ENCODE measurements around the gene PLK3.

PLK3 gene

GRCh38 chr1:44806704-44807363 lies 6.7 kb downstream of the PLK3 start, which contains the start of gene DYNLT4:
Gene DYNLT4, minus strand, starts transcription at chr1:44807351. Its CDS starts 683 bp downstream, at chr1:44806668.
- Histone ChIP-seq H3K4me2 (ENCODE audit: low read length) (peak within 1 kb of the TSS; percentile 78), H3K27ac (ENCODE audit: low read length) (peak within 1 kb of the TSS; percentile 100), H2AFZ (ENCODE audit: low read depth, low read length) (no peak within 1 kb of the TSS), H3K9me3 (ENCODE audit: insufficient read depth, low read length) (no peaks in the 10 kb centered on the region), H3K4me1 (ENCODE audit: low read length) (peaks cover 94% of the 10 kb centered on the region), H3K27me3 (ENCODE audit: low read depth, low read length) (no peaks in the 10 kb centered on the region), H3K79me2 (ENCODE audit: low read length) (peaks cover 62% of the 10 kb centered on the region), H3K36me3 (replicated peaks; ENCODE audit: low read depth, low read length) (peaks cover 56% of the 10 kb centered on the region), H4K20me1 (ENCODE audit: insufficient read depth, low read length) (peaks cover 9% of the 10 kb centered on the region), H3K9ac (ENCODE audit: low read length) (peak within 1 kb of the TSS; percentile 94), H3K4me3 (ENCODE audit: low read length) (peak within 1 kb of the TSS; percentile 38; the same call in 1 of the 2 replicates)
- TF ChIP-seq, protein P1, sequence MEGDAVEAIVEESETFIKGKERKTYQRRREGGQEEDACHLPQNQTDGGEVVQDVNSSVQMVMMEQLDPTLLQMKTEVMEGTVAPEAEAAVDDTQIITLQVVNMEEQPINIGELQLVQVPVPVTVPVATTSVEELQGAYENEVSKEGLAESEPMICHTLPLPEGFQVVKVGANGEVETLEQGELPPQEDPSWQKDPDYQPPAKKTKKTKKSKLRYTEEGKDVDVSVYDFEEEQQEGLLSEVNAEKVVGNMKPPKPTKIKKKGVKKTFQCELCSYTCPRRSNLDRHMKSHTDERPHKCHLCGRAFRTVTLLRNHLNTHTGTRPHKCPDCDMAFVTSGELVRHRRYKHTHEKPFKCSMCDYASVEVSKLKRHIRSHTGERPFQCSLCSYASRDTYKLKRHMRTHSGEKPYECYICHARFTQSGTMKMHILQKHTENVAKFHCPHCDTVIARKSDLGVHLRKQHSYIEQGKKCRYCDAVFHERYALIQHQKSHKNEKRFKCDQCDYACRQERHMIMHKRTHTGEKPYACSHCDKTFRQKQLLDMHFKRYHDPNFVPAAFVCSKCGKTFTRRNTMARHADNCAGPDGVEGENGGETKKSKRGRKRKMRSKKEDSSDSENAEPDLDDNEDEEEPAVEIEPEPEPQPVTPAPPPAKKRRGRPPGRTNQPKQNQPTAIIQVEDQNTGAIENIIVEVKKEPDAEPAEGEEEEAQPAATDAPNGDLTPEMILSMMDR (IDR thresholded peaks at IDR 0.05; ENCODE audit: low read depth, low read length): no peak
- no peak for TF ChIP-seq EZH2phosphoT487 (IDR thresholded peaks at IDR 0.05; ENCODE audit: low read depth)

- Histone ChIP-seq H3K9me3 (ENCODE audit: insufficient read depth, low read length) (no peaks in the 10 kb centered on the region), H3K36me3 (replicated peaks; ENCODE audit: low read depth, low read length) (peaks cover 52% of the 10 kb centered on the region), H2AFZ (ENCODE audit: low read depth, low read length) (no peak overlapping the region), H3K27ac (ENCODE audit: low read length) (peak overlapping the region; percentile 100), H3K4me2 (ENCODE audit: low read length) (peak overlapping the region; percentile 78), H3K4me3 (ENCODE audit: low read length) (peak overlapping the region; percentile 38; the same call in 1 of the 2 replicates), H3K79me2 (ENCODE audit: low read length) (peaks cover 59% of the 10 kb centered on the region), H4K20me1 (ENCODE audit: insufficient read depth, low read length) (peaks cover 3% of the 10 kb centered on the region; the same call in 1 of the 2 replicates), H3K27me3 (ENCODE audit: low read depth, low read length) (no peaks in the 10 kb centered on the region), H3K9ac (ENCODE audit: low read length) (peak overlapping the region; percentile 94), H3K4me1 (ENCODE audit: low read length) (peaks cover 91% of the 10 kb centered on the region)
- TF ChIP-seq EZH2phosphoT487 (IDR thresholded peaks at IDR 0.05; ENCODE audit: low read depth): no peak
- TF ChIP-seq, protein P1 (IDR thresholded peaks at IDR 0.05; ENCODE audit: low read depth, low read length): no peak
These were observed 7.3 kb downstream of the PLK3 start for GRCh38 chr1:44807364-44808062.

DNA sequence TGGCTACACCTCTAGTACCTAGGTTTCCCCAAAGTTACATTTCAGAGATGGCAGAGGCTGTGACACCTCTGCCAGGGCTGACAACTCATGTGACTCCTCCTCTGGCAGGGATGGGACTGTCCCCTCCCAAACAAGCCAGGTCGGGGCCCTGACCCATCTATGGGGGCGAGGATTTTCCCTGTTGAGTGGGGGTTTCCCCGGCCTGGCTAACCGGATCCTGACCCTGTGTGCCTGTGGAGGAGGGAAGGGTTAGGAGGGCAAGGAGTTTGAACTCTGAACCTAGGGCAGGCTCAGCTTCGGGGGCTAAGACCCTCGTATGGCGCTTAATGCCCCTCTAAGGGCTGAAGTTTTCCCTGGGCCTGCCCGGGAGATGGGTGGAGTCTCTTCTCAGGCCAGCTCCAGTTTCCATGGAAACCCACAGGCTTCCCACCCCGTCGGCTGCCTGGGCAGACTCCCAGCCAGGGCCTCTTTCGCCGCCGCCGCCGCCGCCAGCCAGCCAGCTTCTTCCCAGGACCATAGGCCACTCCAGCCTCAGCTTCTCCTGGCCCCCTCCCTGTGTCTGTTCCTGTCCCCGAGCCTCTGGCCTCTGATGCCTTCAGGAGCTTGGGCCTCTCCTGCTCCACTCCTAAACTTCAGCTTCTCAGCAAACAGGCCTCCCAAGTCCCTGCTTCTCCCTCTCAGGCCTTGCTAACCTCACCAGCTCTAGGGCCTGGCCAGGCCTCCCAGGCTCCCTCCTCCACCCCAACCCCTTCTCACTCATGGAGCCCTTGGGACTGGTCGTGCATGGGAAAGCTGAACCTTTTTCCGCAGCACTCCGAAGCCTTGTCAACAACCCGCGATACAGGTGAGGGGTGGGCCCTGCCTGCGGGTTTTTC lies 8.1 kb downstream of the PLK3 start, which contains the start of gene BTBD19:
TSS of gene BTBD19 (plus strand) at position 461 of the 875 bp plus-strand sequence. CDS start at position 759, 298 bp downstream.
- H2AFZ ChIP-seq (ENCODE audit: low read depth, low read length): no peak within 1 kb of the TSS
- H4K20me1 ChIP-seq (ENCODE audit: insufficient read depth, low read length): no peaks in the 10 kb centered on the region
- H3K4me3 ChIP-seq (ENCODE audit: low read length): peak within 1 kb of the TSS; percentile 38
- no peaks in the 10 kb centered on the region for H3K9me3 ChIP-seq (ENCODE audit: insufficient read depth, low read length)
- H3K4me2 ChIP-seq (ENCODE audit: low read length): peak within 1 kb of the TSS; percentile 78
- H3K36me3 ChIP-seq (replicated peaks; ENCODE audit: low read depth, low read length): peaks cover 50% of the 10 kb centered on the region
- no peak for TF ChIP-seq EZH2phosphoT487 (IDR thresholded peaks at IDR 0.05; ENCODE audit: low read depth)
- TF ChIP-seq, protein P1 (IDR thresholded peaks at IDR 0.05; ENCODE audit: low read depth, low read length): no peak
- H3K9ac ChIP-seq (ENCODE audit: low read length): peak within 1 kb of the TSS; percentile 94
- no peaks in the 10 kb centered on the region for H3K27me3 ChIP-seq (ENCODE audit: low read depth, low read length)
- H3K79me2 ChIP-seq (ENCODE audit: low read length): peaks cover 51% of the 10 kb centered on the region
- peaks cover 83% of the 10 kb centered on the region for H3K4me1 ChIP-seq (ENCODE audit: low read length)
- H3K27ac ChIP-seq (ENCODE audit: low read length): peak within 1 kb of the TSS; percentile 100
